Natural killer cell (primary cell): ENCODE data around the gene WWC2. TPM values are rescaled to one million over a fixed set of nuclear protein-coding genes. Genes with fewer than 3 reads are reported as not detected.

ENCODE experiments used
- ATAC-seq, 3 donors: fragments of 150-1000 bp in 2 of 3; fragments of 200-7000 bp in 1 of 3; cut with Tn5 transposase; 1 replicate in 1 of 3; 2 replicates in 2 of 3; pipeline ENCODE4 v1.10.0; 2021; ENCODE audit warnings: mild to moderate bottlenecking in 2 of 3, moderate library complexity in 2 of 3
- DNase-seq, 2 donors: peaks; one replicate each; pipeline versions ENCODE4 v3.0.0 to v3.0.0-alpha.2; 2013 to 2021; ENCODE audit warnings: mixed read lengths in 1 of 2
- H3K27ac ChIP-seq: one replicate; pipeline ENCODE4 v1.5.1; 2013; ENCODE audit warnings: mild to moderate bottlenecking, low read length
- H3K27me3 ChIP-seq: one replicate; pipeline ENCODE4 v1.6.1; 2013; ENCODE audit warnings: low read length; ENCODE audit not compliant: control insufficient read depth, insufficient read depth
- H3K36me3 ChIP-seq: one replicate; pipeline ENCODE4 v1.6.1; 2013; ENCODE audit warnings: low read length; ENCODE audit not compliant: control insufficient read depth, insufficient read depth
- H3K4me1 ChIP-seq: one replicate; pipeline ENCODE4 v1.6.1; 2013; ENCODE audit warnings: low read length; ENCODE audit not compliant: control insufficient read depth, insufficient read depth
- H3K4me3 ChIP-seq: one replicate; pipeline ENCODE4 v1.5.1; 2013; ENCODE audit warnings: low read length
- H3K9me3 ChIP-seq: one replicate; pipeline ENCODE4 v1.6.1; 2013; ENCODE audit warnings: low read length; ENCODE audit not compliant: control insufficient read depth, insufficient read depth
- H3K27ac Mint-ChIP-seq, 2 donors: one replicate each; pipeline ENCODE4 v1.8.0; 2022; ENCODE audit warnings: mild to moderate bottlenecking in 2 of 2, mixed read lengths in 2 of 2, moderate library complexity in 1 of 2
- H3K27me3 Mint-ChIP-seq, 2 donors: one replicate each; pipeline ENCODE4 v1.8.0; 2022; ENCODE audit warnings: low read depth in 2 of 2, mixed read lengths in 2 of 2
- H3K36me3 Mint-ChIP-seq: one replicate; pipeline ENCODE4 v1.8.0; 2022; ENCODE audit warnings: mixed read lengths
- H3K4me1 Mint-ChIP-seq, 2 donors: one replicate each; pipeline ENCODE4 v1.8.0; 2022; ENCODE audit warnings: mixed read lengths in 2 of 2
- H3K4me3 Mint-ChIP-seq: one replicate; pipeline ENCODE4 v1.8.0; 2022; ENCODE audit warnings: mild to moderate bottlenecking, moderate library complexity, mixed read lengths
- H3K9me3 Mint-ChIP-seq, 2 donors: one replicate each; pipeline ENCODE4 v1.8.0; 2022; ENCODE audit warnings: mixed read lengths in 2 of 2
- CTCF ChIP-seq: fragments of 200-600 bp; IDR thresholded peaks from one replicate; pipeline ENCODE4 v1.8.0; 2022; ENCODE audit warnings: antibody characterized with exemption
- WGBS: methylation state at CpG from one replicate; pipeline ENCODE4 v1.1.7; 2013; ENCODE audit warnings: missing lambda C conversion rate; ENCODE audit not compliant: insufficient coverage; 5-methylcytosine and 5-hydroxymethylcytosine counted together
- intact Hi-C: fragments of 100-400 bp; cut with micrococcal nuclease; formaldehyde crosslinking; loops from one replicate; pipeline ENCODE4 v1.14.2; 2022
- total RNA-seq, 4 donors: library from RNA; stranded (reverse); fragments of 120-200 nt in 1 of 4; gene quantifications; one replicate each; pipeline versions ENCODE4 v1.2.3 to v1.2.4, GENCODE V29; 2013 to 2022

WWC2 gene
- total RNA-seq, 3 donors from 2014 or later (not counting 1 experiment from before 2014, with no cell fraction given): 8.2 to 22.7 (median 9.2) TPM

GRCh38 chr4:183291070-183291469 lies 192.0 kb downstream of the WWC2 start:
- no peaks in the 10 kb centered on the region for H3K4me1 ChIP-seq
- Mint-ChIP-seq H3K27ac (no peak overlapping the region), H3K9me3 (no peaks in the 10 kb centered on the region), H3K4me3 (no peak overlapping the region), H3K36me3 (no peaks in the 10 kb centered on the region), H3K27me3 (no peaks in the 10 kb centered on the region), H3K4me1 (no peaks in the 10 kb centered on the region)
- intact Hi-C loops: no loop called here
- ATAC-seq (no peak), DNase-seq (no peak)
- no peaks in the 10 kb centered on the region for H3K9me3 ChIP-seq
- H3K36me3 ChIP-seq: no peaks in the 10 kb centered on the region
- no peak for TF ChIP-seq CTCF
- H3K27me3 ChIP-seq: no peaks in the 10 kb centered on the region
- no peak overlapping the region for H3K27ac ChIP-seq
- H3K4me3 ChIP-seq: no peak overlapping the region
- WGBS: 83% methylated on average over 2 of the region's 2 CpGs

- no peak for DNase-seq
- Histone ChIP-seq H3K4me1 (no peaks in the 10 kb centered on the region), H3K4me3 (no peak overlapping the region), H3K27me3 (no peaks in the 10 kb centered on the region), H3K36me3 (no peaks in the 10 kb centered on the region), H3K9me3 (no peaks in the 10 kb centered on the region), H3K27ac (no peak overlapping the region)
- Mint-ChIP-seq H3K4me3 (no peak overlapping the region), H3K9me3 (no peaks in the 10 kb centered on the region), H3K4me1 (no peaks in the 10 kb centered on the region), H3K36me3 (no peaks in the 10 kb centered on the region), H3K27ac (no peak overlapping the region), H3K27me3 (peaks cover 0 to 7% of the 10 kb centered on the region in 2 donors)
- WGBS: 96% methylated on average over 10 of the region's 10 CpGs
- no peak for TF ChIP-seq CTCF
- no peak for ATAC-seq
- intact Hi-C loops: no loop called here
Observed at GRCh38 chr4:183295711-183296110, 196.7 kb downstream of the WWC2 start.

GRCh38 chr4:183297675-183298074 lies 198.6 kb downstream of the WWC2 start:
- no peak for TF ChIP-seq CTCF
- H3K9me3 Mint-ChIP-seq: no peaks in the 10 kb centered on the region
- WGBS: 93% methylated on average over 3 of the region's 3 CpGs
- H3K4me1 Mint-ChIP-seq: no peaks in the 10 kb centered on the region
- no peaks in the 10 kb centered on the region for H3K36me3 Mint-ChIP-seq
- peaks cover 0 to 7% of the 10 kb centered on the region in 2 donors for H3K27me3 Mint-ChIP-seq
- Histone ChIP-seq H3K9me3 (no peaks in the 10 kb centered on the region), H3K4me3 (no peak overlapping the region), H3K36me3 (no peaks in the 10 kb centered on the region), H3K4me1 (no peaks in the 10 kb centered on the region), H3K27me3 (no peaks in the 10 kb centered on the region), H3K27ac (no peak overlapping the region)
- intact Hi-C loops: no loop called here
- DNase-seq (no peak), ATAC-seq (no peak)
- no peak overlapping the region for H3K4me3 Mint-ChIP-seq
- H3K27ac Mint-ChIP-seq: no peak overlapping the region

GRCh38 chr4:183299464-183299863 lies 200.4 kb downstream of the WWC2 start:
- Mint-ChIP-seq H3K27me3 (peaks cover under 1 to 7% of the 10 kb centered on the region in 2 donors), H3K27ac (no peak overlapping the region), H3K4me3 (no peak overlapping the region), H3K4me1 (no peaks in the 10 kb centered on the region), H3K36me3 (no peaks in the 10 kb centered on the region), H3K9me3 (no peaks in the 10 kb centered on the region)
- TF ChIP-seq CTCF: no peak
- Histone ChIP-seq H3K27ac (no peak overlapping the region), H3K36me3 (no peaks in the 10 kb centered on the region), H3K9me3 (no peaks in the 10 kb centered on the region), H3K27me3 (no peaks in the 10 kb centered on the region), H3K4me1 (no peaks in the 10 kb centered on the region), H3K4me3 (no peak overlapping the region)
- DNase-seq (no peak), ATAC-seq (no peak)
- WGBS: 32% methylated on average over 2 of the region's 2 CpGs
- intact Hi-C loops: no loop called here
